HepG2 (cell line): ENCODE results near the gene U2SURP. TPM values are rescaled to one million over a fixed set of nuclear protein-coding genes. Genes with fewer than 3 reads are reported as not detected.

ENCODE experiments used
- ARNT ChIP-seq: fragments of 450-650 bp; IDR thresholded peaks from 2 replicates; pipeline ENCODE4 v1.6.1; 2017
- ATF1 ChIP-seq: IDR thresholded peaks from 2 replicates; pipeline ENCODE4 v1.6.1; 2016; ENCODE audit warnings: mild to moderate bottlenecking, control low read depth
- KLF16 ChIP-seq, 2 experiments: sonication (generic) in 1 of 2; formaldehyde crosslinking in 1 of 2; IDR thresholded peaks; 2 replicates each; pipeline versions ENCODE4 v1.6.1 to v1.8.0; 2016 to 2023; ENCODE audit warnings: missing genetic modification reagents in 2 of 2, missing compliant biosample characterization in 1 of 2
- MTA3 ChIP-seq: sonication (generic); formaldehyde crosslinking; IDR thresholded peaks from 2 replicates; pipeline ENCODE4 v1.4.0; 2020; ENCODE audit warnings: missing genetic modification reagents
- NR2C2 ChIP-seq: sonication (generic); formaldehyde crosslinking; IDR thresholded peaks from 2 replicates; pipeline ENCODE4 v1.4.0; 2020; ENCODE audit warnings: missing genetic modification reagents, mild to moderate bottlenecking, moderate library complexity, borderline replicate concordance
- PAF1 ChIP-seq: IDR thresholded peaks from 2 replicates; pipeline ENCODE4 v1.6.1; 2016; ENCODE audit warnings: missing genetic modification reagents, missing compliant biosample characterization
- PCBP2 ChIP-seq: fragments of 200-400 bp; formaldehyde crosslinking; optimal IDR thresholded peaks from 2 replicates; pipeline ENCODE3; 2018; ENCODE audit warnings: low read length, low read depth; ENCODE audit not compliant: poor library complexity, severe bottlenecking
- RBFOX2 ChIP-seq: fragments of 200-400 bp; formaldehyde crosslinking; IDR thresholded peaks from 2 replicates; pipeline ENCODE4 v1.6.1; 2017; ENCODE audit warnings: low read depth, mild to moderate bottlenecking, low read length
- RCOR2 ChIP-seq: IDR thresholded peaks from 2 replicates; pipeline ENCODE4 v1.6.1; 2016; ENCODE audit warnings: missing biosample characterization, missing genetic modification reagents
- RFXAP ChIP-seq: sonication (generic); formaldehyde crosslinking; IDR thresholded peaks from 2 replicates; pipeline ENCODE4 v1.4.0; 2020; ENCODE audit warnings: missing genetic modification reagents, borderline replicate concordance
- SRSF4 ChIP-seq: fragments of 200-400 bp; formaldehyde crosslinking; IDR thresholded peaks from one replicate; pipeline ENCODE4 v1.6.1; 2018; ENCODE audit warnings: mild to moderate bottlenecking, low read depth, low read length, moderate library complexity; ENCODE audit not compliant: poor library complexity, severe bottlenecking
- TP53 ChIP-seq: sonication (generic); formaldehyde crosslinking; conservative IDR thresholded peaks from 2 replicates; pipeline ENCODE4 v1.4.0; 2020; ENCODE audit warnings: missing genetic modification reagents
- ZFP37 ChIP-seq: sonication (generic); formaldehyde crosslinking; IDR thresholded peaks from 2 replicates; pipeline ENCODE4 v1.4.0; 2020; ENCODE audit warnings: missing genetic modification reagents, borderline replicate concordance
- ZFP90 ChIP-seq: sonication (generic); formaldehyde crosslinking; IDR thresholded peaks from 2 replicates; pipeline ENCODE4 v1.8.0; 2022; ENCODE audit warnings: missing genetic modification reagents, mild to moderate bottlenecking, inconsistent platforms, borderline replicate concordance
- ZNF230 ChIP-seq: sonication (generic); formaldehyde crosslinking; IDR thresholded peaks from 2 replicates; pipeline ENCODE4 v1.4.0; 2020; ENCODE audit warnings: mild to moderate bottlenecking, missing genetic modification reagents
- ZNF569 ChIP-seq: sonication (generic); formaldehyde crosslinking; IDR thresholded peaks from 2 replicates; pipeline ENCODE4 v1.5.0; 2020; ENCODE audit warnings: mild to moderate bottlenecking, missing genetic modification reagents, moderate library complexity, borderline replicate concordance
- ZNF7 ChIP-seq: IDR thresholded peaks from 2 replicates; pipeline ENCODE4 v1.6.1; 2016; ENCODE audit warnings: missing biosample characterization, missing genetic modification reagents
- ZNF713 ChIP-seq: sonication (generic); formaldehyde crosslinking; IDR thresholded peaks from 2 replicates; pipeline ENCODE4 v1.4.0; 2020; ENCODE audit warnings: mild to moderate bottlenecking, missing genetic modification reagents
- ZNF788 ChIP-seq: sonication (generic); formaldehyde crosslinking; IDR thresholded peaks from 2 replicates; pipeline ENCODE4 v1.5.0; 2020; ENCODE audit warnings: mild to moderate bottlenecking, missing genetic modification reagents, borderline replicate concordance
- ZSCAN20 ChIP-seq: sonication (generic); formaldehyde crosslinking; IDR thresholded peaks from 2 replicates; pipeline ENCODE4 v1.4.0; 2020; ENCODE audit warnings: missing genetic modification reagents, mild to moderate bottlenecking, borderline replicate concordance
- ZSCAN21 ChIP-seq: sonication (generic); formaldehyde crosslinking; IDR thresholded peaks from 2 replicates; pipeline ENCODE4 v1.8.0; 2022; ENCODE audit warnings: mild to moderate bottlenecking, missing genetic modification reagents, moderate library complexity, borderline replicate concordance
- polyA plus RNA-seq, 8 experiments: library from polyadenylated mRNA; depleted of rRNA in 3 of 8; stranded (reverse) in 7 of 8; unstranded in 1 of 8; fragments of >200 nt; fragmentation: Illumina TruSeq in 4 of 8; extraction: Trizol in 4 of 8; gene quantifications; 2 replicates each; pipeline versions ENCODE4 v1.2.1 to v1.2.3, GENCODE V29; 2011 to 2016; ENCODE audit warnings: low read depth in 4 of 8, missing spikeins in 1 of 8, mixed read lengths in 1 of 8; ENCODE audit not compliant: insufficient read depth in 1 of 8
- total RNA-seq, 5 experiments: library from RNA; depleted of rRNA; stranded (reverse); fragments of >200 nt; fragmentation: Illumina TruSeq; extraction: Trizol; gene quantifications; 2 replicates each; pipeline ENCODE4 v1.2.3, GENCODE V29; 2016; ENCODE audit warnings: low read depth in 1 of 5
- TF ChIP-seq, protein P1 (sequence below): sonication (generic); formaldehyde crosslinking; IDR thresholded peaks from 2 replicates; pipeline ENCODE4 v1.4.0; 2020; ENCODE audit warnings: missing genetic modification reagents
- TF ChIP-seq, protein P2 (sequence below): sonication (generic); formaldehyde crosslinking; IDR thresholded peaks from 2 replicates; pipeline ENCODE4 v1.4.0; 2020; ENCODE audit warnings: low read depth, mild to moderate bottlenecking, missing genetic modification reagents
- TF ChIP-seq, protein P3 (sequence below): sonication (generic); formaldehyde crosslinking; IDR thresholded peaks from 2 replicates; pipeline ENCODE4 v1.5.0; 2020; ENCODE audit warnings: missing genetic modification reagents, mild to moderate bottlenecking, borderline replicate concordance
- TF ChIP-seq, protein P4 (sequence below): sonication (generic); formaldehyde crosslinking; IDR thresholded peaks from 2 replicates; pipeline ENCODE4 v1.8.1; 2023; ENCODE audit warnings: mild to moderate bottlenecking, missing genetic modification reagents

Gene U2SURP
- total and polyA plus RNA-seq, 2 of the 13 experiments (the other 11 are each of a cell fraction or from before 2014, with no cell fraction given) = 55.9 to 173 TPM

DNA sequence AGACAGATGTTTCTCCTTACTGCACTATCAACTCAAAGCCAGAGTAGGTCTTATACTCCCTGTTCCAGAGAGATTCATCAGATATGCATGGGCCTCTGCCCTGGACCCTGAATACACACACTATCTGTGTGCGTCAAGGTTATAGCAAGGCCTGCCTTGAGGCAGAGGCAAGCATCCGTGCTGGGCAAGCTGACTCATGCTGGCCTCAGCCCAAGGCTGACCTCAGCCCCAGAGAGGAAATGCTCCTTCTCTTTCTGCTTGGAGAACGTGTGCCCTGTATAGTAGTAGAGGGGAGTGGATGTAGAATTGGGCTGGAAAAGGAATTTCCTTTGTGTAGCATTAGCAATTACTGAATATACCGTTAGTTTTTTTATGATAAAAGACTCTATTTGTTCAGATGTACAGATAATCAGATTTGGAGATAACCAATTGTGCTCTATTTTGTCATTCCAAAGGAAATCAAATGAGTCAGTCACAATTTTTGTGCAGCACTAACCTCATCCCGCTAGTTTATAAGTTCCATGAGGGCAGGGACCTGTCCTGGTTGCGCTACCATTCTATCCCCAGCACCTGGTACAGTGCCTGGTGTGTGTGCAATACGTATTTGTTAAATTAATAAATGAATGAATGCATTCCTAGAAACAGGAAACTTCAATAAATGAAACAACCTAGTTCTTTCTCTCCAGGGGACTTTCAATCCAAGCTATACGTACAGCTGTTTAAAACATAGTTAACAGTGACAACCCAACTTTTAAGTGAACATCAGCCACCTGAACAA lies 24.6 kb upstream of the U2SURP start (continued):
- TF ChIP-seq, protein P1, sequence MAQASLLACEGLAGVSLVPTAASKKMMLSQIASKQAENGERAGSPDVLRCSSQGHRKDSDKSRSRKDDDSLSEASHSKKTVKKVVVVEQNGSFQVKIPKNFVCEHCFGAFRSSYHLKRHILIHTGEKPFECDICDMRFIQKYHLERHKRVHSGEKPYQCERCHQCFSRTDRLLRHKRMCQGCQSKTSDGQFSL = no peak
- TF ChIP-seq RBFOX2 (no peak), ZFP90 (CRISPR knock-in tag) (peak; percentile 90), ZFP37 (no peak), ZNF713 (CRISPR knock-in tag) (no peak), NR2C2 (CRISPR knock-in tag) (no peak), SRSF4 (no peak), KLF16 (CRISPR knock-in tag; IDR thresholded peaks at IDR 0.05) (0 out of 4 replicates have a peak, but pooled peaks of 1 of the 2 experiments have one; percentile 54), ZSCAN21 (CRISPR knock-in tag) (no peak), ZNF569 (no peak), RFXAP (0 out of 2 replicates have a peak, but pooled peaks have one; percentile 45), PCBP2 (no peak), ARNT (no peak), MTA3 (CRISPR knock-in tag) (no peak), PAF1 (CRISPR knock-in tag) (no peak), ZSCAN20 (CRISPR knock-in tag) (no peak), ZNF7 (peak; percentile 99), RCOR2 (CRISPR knock-in tag) (peak; percentile 66; the same call in 1 of the 2 replicates), ZNF230 (CRISPR knock-in tag) (no peak), TP53 (CRISPR knock-in tag) (no peak), ZNF788 (CRISPR knock-in tag) (no peak), ATF1 (CRISPR knock-in tag) (no peak)
- TF ChIP-seq, protein P2, sequence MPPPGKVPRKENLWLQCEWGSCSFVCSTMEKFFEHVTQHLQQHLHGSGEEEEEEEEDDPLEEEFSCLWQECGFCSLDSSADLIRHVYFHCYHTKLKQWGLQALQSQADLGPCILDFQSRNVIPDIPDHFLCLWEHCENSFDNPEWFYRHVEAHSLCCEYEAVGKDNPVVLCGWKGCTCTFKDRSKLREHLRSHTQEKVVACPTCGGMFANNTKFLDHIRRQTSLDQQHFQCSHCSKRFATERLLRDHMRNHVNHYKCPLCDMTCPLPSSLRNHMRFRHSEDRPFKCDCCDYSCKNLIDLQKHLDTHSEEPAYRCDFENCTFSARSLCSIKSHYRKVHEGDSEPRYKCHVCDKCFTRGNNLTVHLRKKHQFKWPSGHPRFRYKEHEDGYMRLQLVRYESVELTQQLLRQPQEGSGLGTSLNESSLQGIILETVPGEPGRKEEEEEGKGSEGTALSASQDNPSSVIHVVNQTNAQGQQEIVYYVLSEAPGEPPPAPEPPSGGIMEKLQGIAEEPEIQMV (CRISPR knock-in tag) = no peak
- TF ChIP-seq, protein P3, sequence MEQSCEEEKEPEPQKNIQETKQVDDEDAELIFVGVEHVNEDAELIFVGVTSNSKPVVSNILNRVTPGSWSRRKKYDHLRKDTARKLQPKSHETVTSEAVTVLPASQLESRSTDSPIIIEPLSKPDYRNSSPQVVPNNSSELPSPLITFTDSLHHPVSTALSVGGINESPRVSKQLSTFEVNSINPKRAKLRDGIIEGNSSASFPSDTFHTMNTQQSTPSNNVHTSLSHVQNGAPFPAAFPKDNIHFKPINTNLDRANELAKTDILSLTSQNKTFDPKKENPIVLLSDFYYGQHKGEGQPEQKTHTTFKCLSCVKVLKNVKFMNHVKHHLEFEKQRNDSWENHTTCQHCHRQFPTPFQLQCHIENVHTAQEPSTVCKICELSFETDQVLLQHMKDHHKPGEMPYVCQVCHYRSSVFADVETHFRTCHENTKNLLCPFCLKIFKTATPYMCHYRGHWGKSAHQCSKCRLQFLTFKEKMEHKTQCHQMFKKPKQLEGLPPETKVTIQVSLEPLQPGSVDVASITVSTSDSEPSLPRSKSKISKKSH (CRISPR knock-in tag) = no peak
- TF ChIP-seq, protein P4, sequence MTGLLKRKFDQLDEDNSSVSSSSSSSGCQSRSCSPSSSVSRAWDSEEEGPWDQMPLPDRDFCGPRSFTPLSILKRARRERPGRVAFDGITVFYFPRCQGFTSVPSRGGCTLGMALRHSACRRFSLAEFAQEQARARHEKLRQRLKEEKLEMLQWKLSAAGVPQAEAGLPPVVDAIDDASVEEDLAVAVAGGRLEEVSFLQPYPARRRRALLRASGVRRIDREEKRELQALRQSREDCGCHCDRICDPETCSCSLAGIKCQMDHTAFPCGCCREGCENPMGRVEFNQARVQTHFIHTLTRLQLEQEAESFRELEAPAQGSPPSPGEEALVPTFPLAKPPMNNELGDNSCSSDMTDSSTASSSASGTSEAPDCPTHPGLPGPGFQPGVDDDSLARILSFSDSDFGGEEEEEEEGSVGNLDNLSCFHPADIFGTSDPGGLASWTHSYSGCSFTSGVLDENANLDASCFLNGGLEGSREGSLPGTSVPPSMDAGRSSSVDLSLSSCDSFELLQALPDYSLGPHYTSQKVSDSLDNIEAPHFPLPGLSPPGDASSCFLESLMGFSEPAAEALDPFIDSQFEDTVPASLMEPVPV (CRISPR knock-in tag) = no peak
